GM06990 (cell line): Measurements from ENCODE around the gene MINAR2.

Experiments
- DNase-seq: peaks from one replicate; pipeline ENCODE4 v3.0.0-alpha.2; 2011; ENCODE audit not compliant: insufficient read length; ENCODE audit errors: extremely low read depth
- H3K27me3 ChIP-seq: replicated peaks from 2 replicates; pipeline ENCODE4 v1.6.0; 2011; ENCODE audit warnings: low read length; ENCODE audit not compliant: control insufficient read depth, insufficient read depth
- H3K36me3 ChIP-seq: 2 replicates; pipeline ENCODE4 v1.5.1; 2011; ENCODE audit warnings: low read length; ENCODE audit not compliant: control insufficient read depth, insufficient read depth
- H3K4me3 ChIP-seq: replicated peaks from 2 replicates; pipeline ENCODE4 v1.5.1; 2011; ENCODE audit warnings: low read depth, mild to moderate bottlenecking, control low read depth, low read length
- TF ChIP-seq, protein P1 (sequence below): IDR thresholded peaks from 2 replicates; pipeline ENCODE4 v1.5.1; 2011; ENCODE audit warnings: low read length, control low read depth, mild to moderate bottlenecking, inconsistent platforms; ENCODE audit not compliant: insufficient read depth, poor library complexity, severe bottlenecking

The MINAR2 gene

DNA sequence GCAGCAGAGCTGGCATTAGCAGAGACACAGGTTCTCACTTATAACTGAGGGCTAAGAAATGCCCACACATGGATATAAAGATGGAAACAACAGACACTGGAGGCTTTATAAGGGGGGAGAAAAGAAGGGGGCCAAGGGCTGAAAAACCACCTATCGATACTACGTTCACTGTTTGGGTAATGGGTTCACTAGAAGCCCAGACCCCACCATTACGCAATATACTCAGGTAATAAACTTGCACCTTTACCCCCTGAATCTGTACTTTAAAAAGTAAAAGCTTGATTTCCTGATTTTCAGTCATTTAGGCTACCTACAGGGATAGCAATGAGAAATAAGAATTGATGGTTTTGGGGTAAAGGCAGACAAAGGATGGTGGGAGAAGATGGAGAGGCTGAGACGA, 1.9 kb upstream of the MINAR2 start:
- Histone ChIP-seq H3K27me3 (no peaks in the 10 kb centered on the region), H3K36me3 (no peaks in the 10 kb centered on the region), H3K4me3 (no peak overlapping the region)
- DNase-seq: no peak
- TF ChIP-seq, protein P1, sequence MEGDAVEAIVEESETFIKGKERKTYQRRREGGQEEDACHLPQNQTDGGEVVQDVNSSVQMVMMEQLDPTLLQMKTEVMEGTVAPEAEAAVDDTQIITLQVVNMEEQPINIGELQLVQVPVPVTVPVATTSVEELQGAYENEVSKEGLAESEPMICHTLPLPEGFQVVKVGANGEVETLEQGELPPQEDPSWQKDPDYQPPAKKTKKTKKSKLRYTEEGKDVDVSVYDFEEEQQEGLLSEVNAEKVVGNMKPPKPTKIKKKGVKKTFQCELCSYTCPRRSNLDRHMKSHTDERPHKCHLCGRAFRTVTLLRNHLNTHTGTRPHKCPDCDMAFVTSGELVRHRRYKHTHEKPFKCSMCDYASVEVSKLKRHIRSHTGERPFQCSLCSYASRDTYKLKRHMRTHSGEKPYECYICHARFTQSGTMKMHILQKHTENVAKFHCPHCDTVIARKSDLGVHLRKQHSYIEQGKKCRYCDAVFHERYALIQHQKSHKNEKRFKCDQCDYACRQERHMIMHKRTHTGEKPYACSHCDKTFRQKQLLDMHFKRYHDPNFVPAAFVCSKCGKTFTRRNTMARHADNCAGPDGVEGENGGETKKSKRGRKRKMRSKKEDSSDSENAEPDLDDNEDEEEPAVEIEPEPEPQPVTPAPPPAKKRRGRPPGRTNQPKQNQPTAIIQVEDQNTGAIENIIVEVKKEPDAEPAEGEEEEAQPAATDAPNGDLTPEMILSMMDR: no peak

DNA sequence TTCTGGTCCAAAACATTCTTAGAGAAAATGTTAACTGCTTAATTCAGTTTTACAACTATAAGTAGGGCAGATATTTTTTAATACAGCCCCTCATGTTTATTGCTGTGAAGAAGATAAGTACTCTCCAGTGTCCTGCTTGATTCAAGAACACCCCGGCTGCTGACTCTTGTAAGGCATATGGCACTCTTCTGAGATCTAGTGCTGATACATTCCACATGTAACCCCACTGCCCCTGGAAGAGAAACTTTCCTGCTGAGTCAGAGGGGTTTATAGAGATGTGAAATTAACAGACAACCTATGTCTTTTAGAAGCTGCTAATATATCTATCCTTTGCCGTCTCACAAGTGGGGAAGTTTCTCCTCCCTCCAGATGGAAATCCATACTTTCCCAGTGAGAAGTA, 1.0 kb upstream of the MINAR2 start:
- no peaks in the 10 kb centered on the region for H3K36me3 ChIP-seq
- H3K4me3 ChIP-seq: no peak overlapping the region
- TF ChIP-seq, protein P1: no peak
- no peak for DNase-seq
- H3K27me3 ChIP-seq: no peaks in the 10 kb centered on the region

DNA sequence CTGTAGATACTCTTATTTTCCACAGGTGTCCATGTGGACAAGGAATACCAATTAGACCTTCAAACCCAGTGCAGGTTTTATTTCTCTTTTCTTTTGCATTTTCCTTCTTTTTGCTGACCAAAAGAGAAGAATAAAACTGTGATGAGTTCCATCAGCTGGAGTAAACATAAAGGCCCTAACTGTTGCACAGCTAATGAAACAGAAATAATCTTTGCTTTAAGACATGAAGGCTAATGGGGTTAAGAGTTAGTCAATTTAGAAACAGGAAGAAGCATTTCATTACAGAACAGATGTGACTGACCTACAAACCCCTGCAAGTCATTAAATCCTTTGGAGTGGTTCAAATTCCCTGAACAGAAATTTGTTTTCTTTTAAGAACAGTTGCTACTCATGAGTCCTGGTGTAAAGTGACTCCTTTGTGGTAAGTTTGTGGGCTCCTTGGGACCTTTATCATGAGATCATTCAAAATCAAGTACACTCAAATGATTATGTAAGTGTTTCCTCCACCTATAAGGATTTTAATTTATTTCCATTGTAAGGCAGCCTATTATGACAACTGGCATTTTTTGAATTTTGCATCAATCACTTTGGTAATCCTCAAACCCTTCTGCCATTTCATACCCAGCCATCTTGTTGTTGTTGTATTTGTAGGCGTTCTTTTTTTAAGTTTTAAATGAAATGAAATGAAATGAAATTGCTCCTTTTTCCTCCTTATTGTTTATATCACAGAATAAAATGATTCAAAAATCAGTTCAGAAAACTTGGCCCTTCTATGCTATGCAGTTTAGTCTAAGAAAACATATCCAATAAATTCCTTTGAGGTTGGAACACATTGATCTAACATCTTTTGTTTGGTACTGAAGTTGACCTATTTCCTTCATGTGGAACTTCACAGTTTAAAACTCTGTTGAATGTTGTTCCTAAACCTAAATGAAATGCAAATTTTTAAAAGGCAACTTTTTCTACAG, 1.3 kb downstream of the MINAR2 start:
- Histone ChIP-seq H3K4me3 (no peak overlapping the region), H3K36me3 (no peaks in the 10 kb centered on the region), H3K27me3 (no peaks in the 10 kb centered on the region)
- no peak for DNase-seq
- TF ChIP-seq, protein P1: no peak

DNA sequence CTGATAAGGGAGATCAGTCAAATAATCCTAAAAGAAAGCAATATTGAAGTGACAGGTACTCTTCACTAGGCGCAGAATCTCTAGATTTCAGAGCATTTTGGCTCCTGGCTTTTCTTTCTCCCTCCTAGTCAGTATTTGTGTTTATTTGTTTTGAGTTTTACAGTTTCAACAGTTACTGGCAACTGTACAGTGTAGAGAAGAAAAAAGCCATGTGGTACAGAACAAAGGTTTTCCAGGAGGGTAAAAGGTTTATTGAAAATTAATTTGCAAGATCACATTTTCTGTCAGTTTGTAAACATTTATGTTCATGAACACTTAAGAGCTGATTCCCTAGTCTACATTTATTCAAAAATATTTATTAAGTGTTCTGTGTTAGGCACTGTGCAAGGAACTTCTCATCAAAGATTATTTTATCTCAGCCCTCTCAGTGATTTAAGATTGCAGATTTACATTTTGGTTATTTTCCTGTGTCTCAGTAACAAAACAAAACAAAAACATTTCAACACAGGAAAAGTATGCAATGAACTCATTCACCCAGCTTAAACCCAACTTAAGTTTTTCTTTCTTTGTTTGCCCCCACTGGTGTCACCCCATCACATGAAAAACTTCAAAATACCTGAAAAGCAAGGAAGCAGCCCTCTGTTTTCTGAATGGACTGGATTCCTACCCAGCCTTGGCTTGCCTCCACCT, 12.9 kb downstream of the MINAR2 start:
- Histone ChIP-seq H3K4me3 (no peak overlapping the region), H3K27me3 (no peaks in the 10 kb centered on the region), H3K36me3 (no peaks in the 10 kb centered on the region)
- TF ChIP-seq, protein P1: no peak
- no peak for DNase-seq

DNA sequence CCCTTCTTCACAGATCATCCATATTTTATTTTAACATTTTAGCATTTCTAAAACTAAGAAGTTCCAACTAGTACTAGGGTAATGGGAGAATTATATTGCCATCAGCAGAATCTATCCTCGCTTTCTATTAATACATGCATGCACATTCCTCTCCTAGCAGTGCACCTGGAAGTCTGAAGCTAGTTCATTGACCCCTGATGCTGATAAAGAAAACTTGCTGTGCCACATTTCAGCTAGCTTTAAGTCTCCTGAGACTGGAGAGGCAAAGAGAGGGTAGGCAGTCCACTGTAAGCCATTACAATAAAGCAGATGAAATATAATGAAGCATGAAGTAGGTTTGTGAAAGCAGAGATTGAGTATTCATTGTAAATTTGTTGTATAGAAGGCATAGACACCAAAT, 15.8 kb downstream of the MINAR2 start:
- TF ChIP-seq, protein P1: no peak
- Histone ChIP-seq H3K27me3 (no peaks in the 10 kb centered on the region), H3K36me3 (no peaks in the 10 kb centered on the region), H3K4me3 (no peak overlapping the region)
- DNase-seq: no peak
